GM23338 (cell line): Measurements from ENCODE around the gene RWDD3. TPM values are rescaled to one million over a fixed set of nuclear protein-coding genes. Genes with fewer than 3 reads are reported as not detected.

ENCODE experiments used
- ATAC-seq: fragments of 200-7000 bp; cut with Tn5 transposase; 3 replicates; pipeline ENCODE4 v1.9.1; 2020
- DNase-seq: peaks from one replicate; pipeline ENCODE4 v3.0.0-alpha.2; 2015; ENCODE audit warnings: low spot score
- H2AFZ ChIP-seq: fragments of 200-600 bp; sonication (generic); 2 replicates; pipeline ENCODE4 v1.8.0; 2016; ENCODE audit warnings: antibody characterized with exemption, mild to moderate bottlenecking, moderate library complexity
- H3F3A ChIP-seq: fragments of 200-600 bp; sonication (generic); replicated peaks from 2 replicates; pipeline ENCODE4 v1.8.0; 2017; ENCODE audit warnings: antibody characterized with exemption, mixed run types, low read depth
- H3K27ac ChIP-seq: fragments of 200-600 bp; sonication (generic); 2 replicates; pipeline ENCODE4 v1.6.1; 2016; ENCODE audit warnings: low read depth
- H3K27me3 ChIP-seq: fragments of 200-600 bp; sonication (generic); 2 replicates; pipeline ENCODE4 v1.8.0; 2016; ENCODE audit warnings: mild to moderate bottlenecking, mixed run types, moderate library complexity; ENCODE audit not compliant: insufficient read depth
- H3K36me3 ChIP-seq: fragments of 200-600 bp; sonication (generic); 2 replicates; pipeline ENCODE4 v1.8.0; 2016; ENCODE audit warnings: mild to moderate bottlenecking; ENCODE audit not compliant: insufficient read depth
- H3K4me1 ChIP-seq: fragments of 200-600 bp; sonication (generic); 2 replicates; pipeline ENCODE4 v1.8.0; 2016; ENCODE audit warnings: mild to moderate bottlenecking, moderate library complexity; ENCODE audit not compliant: insufficient read depth
- H3K4me2 ChIP-seq: fragments of 200-600 bp; sonication (generic); 2 replicates; pipeline ENCODE4 v1.7.1; 2017; ENCODE audit warnings: mixed run types
- H3K4me3 ChIP-seq: fragments of 200-600 bp; sonication (generic); 2 replicates; pipeline ENCODE4 v1.6.1; 2016; ENCODE audit warnings: mixed run types
- H3K79me2 ChIP-seq: fragments of 200-600 bp; sonication (generic); replicated peaks from 2 replicates; pipeline ENCODE4 v1.8.0; 2017; ENCODE audit warnings: mild to moderate bottlenecking; ENCODE audit not compliant: insufficient read depth
- H3K9me2 ChIP-seq: fragments of 200-600 bp; sonication (generic); 2 replicates; pipeline ENCODE4 v1.8.0; 2017; ENCODE audit not compliant: insufficient read depth
- H4K20me1 ChIP-seq: fragments of 200-600 bp; sonication (generic); replicated peaks from 2 replicates; pipeline ENCODE4 v1.8.0; 2017; ENCODE audit warnings: mild to moderate bottlenecking; ENCODE audit not compliant: insufficient read depth
- H3K27ac Mint-ChIP-seq: 2 replicates; pipeline ENCODE4 v1.8.0; 2020; ENCODE audit warnings: inconsistent platforms, mild to moderate bottlenecking, moderate library complexity, mixed read lengths
- H3K27me3 Mint-ChIP-seq: 3 replicates; pipeline ENCODE4 v1.8.0; 2022; ENCODE audit warnings: low read depth, mild to moderate bottlenecking, moderate library complexity, mixed read lengths, inconsistent platforms; ENCODE audit not compliant: insufficient read depth, poor library complexity
- H3K36me3 Mint-ChIP-seq: 3 replicates; pipeline ENCODE4 v1.8.0; 2021; ENCODE audit warnings: low read depth, mild to moderate bottlenecking, inconsistent platforms, moderate library complexity, mixed read lengths
- H3K4me1 Mint-ChIP-seq: 3 replicates; pipeline ENCODE4 v1.8.0; 2020; ENCODE audit warnings: mild to moderate bottlenecking, inconsistent platforms, mixed read lengths
- H3K4me3 Mint-ChIP-seq: 3 replicates; pipeline ENCODE4 v1.8.0; 2021; ENCODE audit warnings: moderate library complexity, mild to moderate bottlenecking, inconsistent platforms, mixed read lengths
- H3K9me3 Mint-ChIP-seq: 3 replicates; pipeline ENCODE4 v1.8.0; 2020; ENCODE audit warnings: moderate library complexity, mild to moderate bottlenecking, inconsistent platforms, mixed read lengths
- CREB1 ChIP-seq: fragments of 250-450 bp; sonication (Bioruptor Pico); IDR thresholded peaks from 2 replicates; pipeline ENCODE4 v1.5.0; 2020; ENCODE audit warnings: low read depth, mild to moderate bottlenecking, moderate library complexity
- CTCF ChIP-seq, 2 experiments: fragments of 200-600 bp in 1 of 2; sonication (generic) in 1 of 2; conservative IDR thresholded peaks; 2 replicates each; pipeline versions ENCODE4 v1.5.1 to v1.6.1; 2016 to 2017; ENCODE audit warnings: antibody characterized with exemption in 2 of 2, low read depth in 2 of 2, mild to moderate bottlenecking in 2 of 2, moderate library complexity in 1 of 2
- ETS1 ChIP-seq: IDR thresholded peaks from 2 replicates; pipeline ENCODE4 v1.6.1; 2016; ENCODE audit warnings: antibody characterized with exemption
- EZH2 ChIP-seq: fragments of 200-600 bp; sonication (generic); IDR thresholded peaks from one replicate; pipeline ENCODE4 v1.8.0; 2017; ENCODE audit warnings: antibody characterized with exemption, mild to moderate bottlenecking, low read depth; ENCODE audit not compliant: unreplicated experiment
- EZH2phosphoT487 ChIP-seq: fragments of 200-600 bp; sonication (generic); IDR thresholded peaks from one replicate; pipeline ENCODE4 v1.8.1; 2018; ENCODE audit warnings: antibody characterized with exemption; ENCODE audit not compliant: unreplicated experiment
- JUNB ChIP-seq: IDR thresholded peaks from one replicate; pipeline ENCODE4 v1.6.1; 2016; ENCODE audit warnings: antibody characterized with exemption; ENCODE audit not compliant: unreplicated experiment
- NANOG ChIP-seq: IDR thresholded peaks from 2 replicates; pipeline ENCODE4 v1.6.1; 2016; ENCODE audit warnings: antibody characterized with exemption, borderline replicate concordance
- POLR2AphosphoS5 ChIP-seq: IDR thresholded peaks from 2 replicates; pipeline ENCODE4 v1.6.1; 2016; ENCODE audit warnings: antibody characterized with exemption, low read depth
- STAT1 ChIP-seq: IDR thresholded peaks from one replicate; pipeline ENCODE4 v1.6.1; 2016; ENCODE audit warnings: antibody characterized with exemption; ENCODE audit not compliant: unreplicated experiment
- ZNF114 ChIP-seq: fragments of 250-450 bp; sonication (Bioruptor Pico); IDR thresholded peaks from 2 replicates; pipeline ENCODE4 v1.5.0; 2020; ENCODE audit warnings: mild to moderate bottlenecking, moderate library complexity
- ZNF331 ChIP-seq: fragments of 250-450 bp; sonication (Bioruptor Pico); IDR thresholded peaks from 2 replicates; pipeline ENCODE4 v1.5.0; 2020; ENCODE audit warnings: low read depth, mild to moderate bottlenecking, moderate library complexity
- ZNF462 ChIP-seq: fragments of 250-450 bp; sonication (Bioruptor Pico); IDR thresholded peaks from 2 replicates; pipeline ENCODE4 v1.5.0; 2020; ENCODE audit warnings: mild to moderate bottlenecking, moderate library complexity
- polyA plus RNA-seq: library from polyadenylated mRNA; unstranded; fragments of >200 nt; fragmentation: Nextera tagmentation; extraction: Ambion mirVana; gene quantifications from 2 replicates; pipeline ENCODE4 v1.2.1, GENCODE V29; 2016
- total RNA-seq: library from RNA; depleted of rRNA; stranded (reverse); fragments of >200 nt; shearing (Covaris generic); gene quantifications from 2 replicates; pipeline ENCODE4 v1.2.3, GENCODE V29; 2014

The RWDD3 gene
- total and polyA plus RNA-seq, 2 experiments from 2014 or later: 19.3 to 50.7 TPM

- Histone ChIP-seq H3K27me3 (no peaks in the 10 kb centered on the region), H3K4me3 (no peak overlapping the region), H3K9me2 (no peaks in the 10 kb centered on the region), H3K27ac (no peak overlapping the region), H3K36me3 (no peaks in the 10 kb centered on the region), H2AFZ (no peak overlapping the region), H4K20me1 (no peaks in the 10 kb centered on the region), H3K4me1 (no peaks in the 10 kb centered on the region), H3K79me2 (no peaks in the 10 kb centered on the region), H3F3A (no peaks in the 10 kb centered on the region), H3K4me2 (no peak overlapping the region)
- H3K4me3 Mint-ChIP-seq: no peak overlapping the region
- peaks cover 2% of the 10 kb centered on the region for H3K27me3 Mint-ChIP-seq
- peaks cover 2% of the 10 kb centered on the region; the same call in 1 of the 3 replicates for H3K9me3 Mint-ChIP-seq
- TF ChIP-seq ZNF114 (CRISPR knock-in tag): no peak
- H3K27ac Mint-ChIP-seq: no peak overlapping the region
- ATAC-seq: no peak
- no peaks in the 10 kb centered on the region for H3K36me3 Mint-ChIP-seq
- H3K4me1 Mint-ChIP-seq: no peaks in the 10 kb centered on the region
- DNase-seq: no peak
These were observed 24.7 kb upstream of the RWDD3 start for GRCh38 chr1:95209291-95209690.

GRCh38 chr1:95216292-95216990 lies 17.6 kb upstream of the RWDD3 start:
- Mint-ChIP-seq H3K9me3 (peaks cover 8% of the 10 kb centered on the region; the same call in 2 of the 3 replicates), H3K27me3 (peaks cover 4% of the 10 kb centered on the region), H3K27ac (no peak overlapping the region), H3K36me3 (peaks cover 6% of the 10 kb centered on the region; the same call in 1 of the 3 replicates), H3K4me3 (no peak overlapping the region), H3K4me1 (peaks cover 5% of the 10 kb centered on the region; the same call in 2 of the 3 replicates)
- DNase-seq (no peak), ATAC-seq (no peak)
- Histone ChIP-seq H4K20me1 (no peaks in the 10 kb centered on the region), H3K27ac (no peak overlapping the region), H2AFZ (no peak overlapping the region), H3K4me1 (0 out of 2 replicates have a peak, but pooled peaks cover 3% of the 10 kb centered on the region), H3K27me3 (no peaks in the 10 kb centered on the region), H3K9me2 (0 out of 2 replicates have a peak, but pooled peaks cover 7% of the 10 kb centered on the region), H3K4me2 (no peak overlapping the region), H3F3A (no peaks in the 10 kb centered on the region), H3K4me3 (no peak overlapping the region), H3K36me3 (no peaks in the 10 kb centered on the region), H3K79me2 (no peaks in the 10 kb centered on the region)
- TF ChIP-seq ZNF331 (no peak), CREB1 (CRISPR knock-in tag) (no peak), EZH2phosphoT487 (no peak), JUNB (no peak), ETS1 (no peak), EZH2 (no peak), NANOG (no peak), POLR2AphosphoS5 (no peak), STAT1 (no peak), CTCF (conservative IDR thresholded peaks at IDR 0.05; ENCODE audit: low read depth in 2 of 2) (no peak), ZNF114 (CRISPR knock-in tag) (no peak), ZNF462 (CRISPR knock-in tag) (no peak)
